Activated T-cell treated with anti-CD3 and anti-CD28 coated beads, Interleukin-2, amount 50 U/mL, for 48 hours (primary cell): ENCODE data around the gene NCAPG.
"Not testable (repeated sequence)": the region's sequence is repeated elsewhere in the genome, so short reads cannot be mapped to it uniquely, and the experiment has no call there.

Source experiments
- DNase-seq, 2 experiments: peaks; one replicate each; pipeline ENCODE4 v3.0.0-alpha.2; 2020

Gene NCAPG

GRCh38 chr4:17805580-17806155 lies 5.1 kb upstream of the NCAPG start:
- no peak for DNase-seq

- DNase-seq = no peak
Measured at GRCh38 chr4:17807446-17807845, 3.3 kb upstream of the NCAPG start.

GRCh38 chr4:17809667-17810066 lies 1.1 kb upstream of the NCAPG start:
- DNase-seq = no peak

GRCh38 chr4:17811078-17811603 lies 362 bp downstream of the NCAPG start:
- no peak for DNase-seq

GRCh38 chr4:17812125-17812524 lies 1.3 kb downstream of the NCAPG start:
- DNase-seq = no peak

- DNase-seq = no peak
Measured at GRCh38 chr4:17812801-17813200, 2.0 kb downstream of the NCAPG start.

- no peak for DNase-seq
Measured at GRCh38 chr4:17814140-17814539, 3.4 kb downstream of the NCAPG start.

- DNase-seq = no peak
Measured at GRCh38 chr4:17816142-17816541, 5.4 kb downstream of the NCAPG start.

GRCh38 chr4:17817027-17817426 lies 6.2 kb downstream of the NCAPG start:
- DNase-seq = no peak

- no peak for DNase-seq
Measured at GRCh38 chr4:17823871-17824669, 13.3 kb downstream of the NCAPG start.

GRCh38 chr4:17846266-17846665 lies 35.5 kb downstream of the NCAPG start:
- no peak for DNase-seq

GRCh38 chr4:17850295-17850694 lies 39.5 kb downstream of the NCAPG start:
- DNase-seq = not testable (repeated sequence)

GRCh38 chr4:17851959-17852358 lies 41.2 kb downstream of the NCAPG start:
- no peak for DNase-seq

- DNase-seq = no peak
Measured at GRCh38 chr4:17854036-17854435, 43.3 kb downstream of the NCAPG start.

- DNase-seq = no peak
Measured at GRCh38 chr4:17859793-17860406, 49.1 kb downstream of the NCAPG start.

- DNase-seq = not testable (repeated sequence)
Measured at GRCh38 chr4:17861906-17862305, 51.1 kb downstream of the NCAPG start.

- DNase-seq = no peak
Measured at GRCh38 chr4:17865866-17866363, 55.1 kb downstream of the NCAPG start.

GRCh38 chr4:17866810-17867209 lies 56.0 kb downstream of the NCAPG start:
- no peak for DNase-seq

- DNase-seq = no peak
Measured at GRCh38 chr4:17867276-17867675, 56.5 kb downstream of the NCAPG start.

GRCh38 chr4:17869327-17869726 lies 58.5 kb downstream of the NCAPG start:
- no peak for DNase-seq

- DNase-seq = no peak
Measured at GRCh38 chr4:17875402-17876070, 64.8 kb downstream of the NCAPG start.

- DNase-seq = no peak
Measured at GRCh38 chr4:17876943-17877342, 66.2 kb downstream of the NCAPG start.

- DNase-seq = no peak
Measured at GRCh38 chr4:17877661-17878060, 66.9 kb downstream of the NCAPG start.
